Measurements from ENCODE around the gene CTDSP2. TPM values are rescaled to one million over a fixed set of nuclear protein-coding genes. Genes with fewer than 3 reads are reported as not detected.

The CTDSP2 gene
- total RNA-seq, 1 donor from 2014 or later, result 86.3 TPM

- ATAC-seq (no peak), DNase-seq (ENCODE audit: low spot score) (no peak)
Observed at GRCh38 chr12:57817261-57817989, 29.1 kb downstream of the CTDSP2 start.

- ATAC-seq (peak; percentile 35), DNase-seq (ENCODE audit: low spot score) (no peak)
Observed at GRCh38 chr12:57816855-57817151, 29.7 kb downstream of the CTDSP2 start.

- no peak for DNase-seq (ENCODE audit: low spot score)
Observed at GRCh38 chr12:57816001-57816854, 30.3 kb downstream of the CTDSP2 start.

GRCh38 chr12:57815177-57816000 lies 31.1 kb downstream of the CTDSP2 start:
- DNase-seq (ENCODE audit: low spot score) (no peak), ATAC-seq (no peak)

More at GRCh38 chr12:57816001-57816854, 30.3 kb downstream of the CTDSP2 start:
- ATAC-seq, result no peak

GRCh38 chr12:57813971-57814772 lies 32.4 kb downstream of the CTDSP2 start:
- ATAC-seq (peak; percentile 60), DNase-seq (ENCODE audit: low spot score) (no peak)

- no peak for DNase-seq (ENCODE audit: low spot score)
- no peak for ATAC-seq
Observed at GRCh38 chr12:57813111-57813970, 33.2 kb downstream of the CTDSP2 start.

- no peak for DNase-seq (ENCODE audit: low spot score)
- no peak for ATAC-seq
Observed at GRCh38 chr12:57811028-57811755, 35.3 kb downstream of the CTDSP2 start.

GRCh38 chr12:57810450-57810849 lies 36.1 kb downstream of the CTDSP2 start:
- no peak for DNase-seq (ENCODE audit: low spot score)
- ATAC-seq, result no peak

- no peak for ATAC-seq
- no peak for DNase-seq (ENCODE audit: low spot score)
Observed at GRCh38 chr12:57809425-57809824, 37.1 kb downstream of the CTDSP2 start.

- ATAC-seq (no peak), DNase-seq (ENCODE audit: low spot score) (no peak)
Observed at GRCh38 chr12:57808351-57808750, 38.2 kb downstream of the CTDSP2 start.

- no peak for ATAC-seq
- no peak for DNase-seq (ENCODE audit: low spot score)
Observed at GRCh38 chr12:57807285-57807684, 39.2 kb downstream of the CTDSP2 start.

- ATAC-seq, result no peak
Observed at GRCh38 chr12:57806677-57807076, 39.9 kb downstream of the CTDSP2 start.

GRCh38 chr12:57803319-57803893 lies 43.1 kb downstream of the CTDSP2 start:
- peak; percentile 58 for DNase-seq (ENCODE audit: low spot score)
- peak; percentile 95 for ATAC-seq

More at GRCh38 chr12:57806677-57807076, 39.9 kb downstream of the CTDSP2 start:
- DNase-seq (ENCODE audit: low spot score), result no peak

GRCh38 chr12:57802607-57803006 lies 43.9 kb downstream of the CTDSP2 start:
- no peak for DNase-seq (ENCODE audit: low spot score)
- no peak for ATAC-seq

- DNase-seq (ENCODE audit: low spot score) (no peak), ATAC-seq (no peak)
Observed at GRCh38 chr12:57800965-57801364, 45.6 kb downstream of the CTDSP2 start.

GRCh38 chr12:57797933-57798332 lies 48.6 kb downstream of the CTDSP2 start:
- no peak for ATAC-seq

GRCh38 chr12:57796996-57797395 lies 49.5 kb downstream of the CTDSP2 start:
- no peak for DNase-seq (ENCODE audit: low spot score)
- no peak for ATAC-seq

More at GRCh38 chr12:57797933-57798332, 48.6 kb downstream of the CTDSP2 start:
- no peak for DNase-seq (ENCODE audit: low spot score)

- ATAC-seq, result no peak
- no peak for DNase-seq (ENCODE audit: low spot score)
Observed at GRCh38 chr12:57795354-57795753, 51.2 kb downstream of the CTDSP2 start.
